Heart left ventricle (tissue), 13 donors: ENCODE data around the gene TSSK3.

Experiments used
- POLR2A ChIP-seq, 2 donors: fragments of 450-650 bp; IDR thresholded peaks; one replicate each; pipeline ENCODE4 v1.6.1; 2017; ENCODE audit warnings: antibody characterized with exemption in 2 of 2, mild to moderate bottlenecking in 2 of 2, moderate library complexity in 2 of 2
- TF ChIP-seq, protein P1 (sequence below), 12 donors: fragments of 200-600 bp; sonication (generic) in 4 of 12; IDR thresholded peaks; one replicate each; pipeline versions ENCODE4 v1.5.0 to v1.8.0; 2018 to 2022; ENCODE audit warnings: antibody characterized with exemption in 12 of 12, mild to moderate bottlenecking in 5 of 12
- donor health status: ischemic (EF 13 %, LVEDD 7.1; RV severe dilation, severe dysfunction).
- donor health status: DM: no; HTN: yes; CAD: no.
- donor health status: DM: no; HTN: no; CAD: no.
- donor health status: ischemic (EF 25% LVEDD 6.9; RV normal size, moderate dysfunction).
- donor health status: ischemic (EF 25% LVEDD 5.7; RV mildly dilated, moderate dysfunction).
- donor health status: ischemic (EF 35%, LVEDD 5.7; RV mildly dilated, moderate dysfunction).
- donor health status: nonischemic (EF 11% LVEDD 7.7; RV severe dilation, severe dysfunction).
- donor health status: DM: yes; HTN: yes; CAD: no.
- donor health status: PGD.
- donor health status: ischemic (EF 29% LVEDD 5.4; RV normal size, mild dysfunction).
- donor health status: nonischemic (EF 23%, LVEDD 6.1; RV moderate dilation, normal function).

DNA sequence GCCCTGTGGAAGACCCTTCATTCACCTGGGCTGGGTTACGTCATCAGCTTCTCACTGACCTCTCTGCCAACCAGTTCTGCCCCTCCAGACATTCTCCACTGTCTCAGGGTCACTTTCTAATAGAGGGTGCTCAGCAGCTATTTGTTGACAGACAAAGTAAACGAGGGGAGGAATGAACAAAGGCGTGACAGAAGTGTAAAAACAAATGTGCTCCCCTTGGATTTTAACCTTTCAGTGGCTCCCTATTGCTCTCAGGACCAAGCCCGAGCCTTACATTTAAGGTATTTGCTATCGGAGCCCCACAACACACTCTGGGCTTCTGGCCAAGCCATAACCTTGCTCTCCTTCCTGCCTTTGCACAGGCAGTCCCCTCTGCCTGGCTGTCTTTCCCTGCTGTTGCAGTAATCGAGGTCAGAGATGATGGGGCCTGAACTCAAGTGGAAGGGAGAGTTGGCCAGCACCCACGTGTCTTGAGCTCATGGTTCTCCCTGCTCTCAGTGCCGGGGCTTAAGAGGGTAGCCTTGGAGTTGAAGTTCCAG, 17.0 kb upstream of the TSSK3 start:
- TF ChIP-seq, protein P1, sequence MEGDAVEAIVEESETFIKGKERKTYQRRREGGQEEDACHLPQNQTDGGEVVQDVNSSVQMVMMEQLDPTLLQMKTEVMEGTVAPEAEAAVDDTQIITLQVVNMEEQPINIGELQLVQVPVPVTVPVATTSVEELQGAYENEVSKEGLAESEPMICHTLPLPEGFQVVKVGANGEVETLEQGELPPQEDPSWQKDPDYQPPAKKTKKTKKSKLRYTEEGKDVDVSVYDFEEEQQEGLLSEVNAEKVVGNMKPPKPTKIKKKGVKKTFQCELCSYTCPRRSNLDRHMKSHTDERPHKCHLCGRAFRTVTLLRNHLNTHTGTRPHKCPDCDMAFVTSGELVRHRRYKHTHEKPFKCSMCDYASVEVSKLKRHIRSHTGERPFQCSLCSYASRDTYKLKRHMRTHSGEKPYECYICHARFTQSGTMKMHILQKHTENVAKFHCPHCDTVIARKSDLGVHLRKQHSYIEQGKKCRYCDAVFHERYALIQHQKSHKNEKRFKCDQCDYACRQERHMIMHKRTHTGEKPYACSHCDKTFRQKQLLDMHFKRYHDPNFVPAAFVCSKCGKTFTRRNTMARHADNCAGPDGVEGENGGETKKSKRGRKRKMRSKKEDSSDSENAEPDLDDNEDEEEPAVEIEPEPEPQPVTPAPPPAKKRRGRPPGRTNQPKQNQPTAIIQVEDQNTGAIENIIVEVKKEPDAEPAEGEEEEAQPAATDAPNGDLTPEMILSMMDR (IDR thresholded peaks at IDR 0.05) = no peak
- no peak for TF ChIP-seq POLR2A (IDR thresholded peaks at IDR 0.05)
